Measurements from ENCODE around the gene TMEM183A. TPM values are rescaled to one million over a fixed set of nuclear protein-coding genes. Genes with fewer than 3 reads are reported as not detected.

TMEM183A gene
- total and polyA plus RNA-seq, 10 of the 15 experiments (the other 5 are each of a cell fraction or from before 2014, with no cell fraction given), result 12.3 to 103 (median 66.3) TPM

GRCh38 chr1:203033287-203033686, 26.1 kb downstream of the TMEM183A start:
- H3K9ac ChIP-seq (ENCODE audit: control insufficient read depth, insufficient read depth, low read length), result no peak overlapping the region
- H3K9me3 ChIP-seq (replicated peaks; ENCODE audit: control insufficient read depth, insufficient read depth, low read length), result no peaks in the 10 kb centered on the region
- no peaks in the 10 kb centered on the region for H3K36me3 ChIP-seq (ENCODE audit: control insufficient read depth in 2 of 2, insufficient read depth in 2 of 2, low read length in 1 of 2)
- ChIA-PET SMC1A (ENCODE audit: uncharacterized antibody, unreplicated experiment) (interaction anchor here (1.0 to 1.5 kb wide), 2 partner anchors 182 to 234 kb away, joined by 3 to 5 read pairs; no protein-coding TSS in a partner anchor), CTCF (interaction anchor here (1.2 to 9.7 kb wide), 5 partner anchors 85 to 237 kb away, joined by 3 to 127 read pairs (median 20); no protein-coding TSS in a partner anchor), POLR2A (interaction anchor here (0.9 to 1.4 kb wide), 2 partner anchors 26 to 38 kb away, joined by 3 read pairs; partner anchors contain the start of gene TMEM183A), RAD21 (ENCODE audit: unreplicated experiment) (interaction anchor here (1.4 to 1.6 kb wide), 2 partner anchors 84 to 236 kb away, joined by 3 read pairs; no protein-coding TSS in a partner anchor)
- WGBS (ENCODE audit: insufficient coverage, insufficient replicate concordance, low lambda C conversion rate, missing lambda C conversion rate), result 37% methylated on average over 2 of the region's 2 CpGs
- BruUV-seq (replicated peaks), result no TSS peak
- DNase-seq (ENCODE audit: low read depth, low spot score) (no peak), ATAC-seq (no peak), FAIRE-seq (no peak)
- peaks cover 7% of the 10 kb centered on the region for H3K4me1 ChIP-seq (ENCODE audit: control insufficient read depth, insufficient read depth, low read length)
- H3K79me2 ChIP-seq (ENCODE audit: control insufficient read depth, insufficient read depth, low read length), result no peaks in the 10 kb centered on the region
- no peak overlapping the region for H3K4me2 ChIP-seq (ENCODE audit: control insufficient read depth, insufficient read depth)
- intact Hi-C loops (cut with micrococcal nuclease; ENCODE audit: unreplicated experiment) (loop anchor here (10.0 kb wide), 1 partner anchor 302 kb away; no protein-coding TSS in a partner anchor), in situ Hi-C loops (cut with MboI) (no loop called here)
- no peak overlapping the region for H3K4me3 ChIP-seq
- no peak overlapping the region for H3K27ac ChIP-seq (ENCODE audit: control insufficient read depth, insufficient read depth)
- no peak for TF ChIP-seq BHLHE40 (IDR thresholded peaks at IDR 0.05; ENCODE audit: borderline replicate concordance in 1 of 2, low read depth in 2 of 2, low read length in 1 of 2)
- no peak for TF ChIP-seq SPI1 (IDR thresholded peaks at IDR 0.05; ENCODE audit: borderline replicate concordance, insufficient read depth, low read depth, low read length)
- no peak for TF ChIP-seq NR2F1 (conservative IDR thresholded peaks at IDR 0.05)
- TF ChIP-seq JUNB (IDR thresholded peaks at IDR 0.05), result no peak
- no peak for TF ChIP-seq PAX8 (IDR thresholded peaks at IDR 0.05)
- TF ChIP-seq ZBTB33 (IDR thresholded peaks at IDR 0.05), result no peak
- TF ChIP-seq ZNF207 (IDR thresholded peaks at IDR 0.05; ENCODE audit: borderline replicate concordance), result no peak
- no peak for TF ChIP-seq ZNF384 (IDR thresholded peaks at IDR 0.05; ENCODE audit: borderline replicate concordance, low read depth, low read length)
- no peak for TF ChIP-seq MTA3 (IDR thresholded peaks at IDR 0.05; ENCODE audit: borderline replicate concordance, low read length)
- TF ChIP-seq ZNF217 (IDR thresholded peaks at IDR 0.05), result no peak
- TF ChIP-seq ZZZ3 (IDR thresholded peaks at IDR 0.05; ENCODE audit: control insufficient read depth, insufficient read length, low read depth), result no peak
- TF ChIP-seq PBX3 (IDR thresholded peaks at IDR 0.05; ENCODE audit: insufficient replicate concordance, low read depth, low read length), result no peak
- TF ChIP-seq ATF7 (IDR thresholded peaks at IDR 0.05; ENCODE audit: low read depth), result no peak
- TF ChIP-seq USF1 (IDR thresholded peaks at IDR 0.05; ENCODE audit: borderline replicate concordance, extremely low read length, insufficient read depth, low read depth, low read length), result no peak
- TF ChIP-seq NFYA (IDR thresholded peaks at IDR 0.05; ENCODE audit: borderline replicate concordance, low read depth, low read length), result no peak
- TF ChIP-seq TAF1 (IDR thresholded peaks at IDR 0.05; ENCODE audit: borderline replicate concordance, low read depth, low read length), result no peak
- no peak for TF ChIP-seq IKZF2 (IDR thresholded peaks at IDR 0.05)
- H2AFZ ChIP-seq (ENCODE audit: control insufficient read depth, low read depth, low read length), result no peak overlapping the region
- peaks cover 3% of the 10 kb centered on the region for H4K20me1 ChIP-seq (ENCODE audit: control insufficient read depth, insufficient read depth)
- H3K27me3 ChIP-seq (replicated peaks in 1 of 2; ENCODE audit: control insufficient read depth in 2 of 2, insufficient read depth in 2 of 2, low read length in 1 of 2), result no peaks in the 10 kb centered on the region

Data from GM12878 (cell line).